Breast epithelium (tissue), 4 donors: ENCODE data around the gene ITPR2. TPM values are rescaled to one million over a fixed set of nuclear protein-coding genes. Genes with fewer than 3 reads are reported as not detected.
"Not testable (repeated sequence)": the region's sequence is repeated elsewhere in the genome, so short reads cannot be mapped to it uniquely, and the experiment has no call there.

Experiments used
- DNase-seq, 2 donors: peaks; one replicate each; pipeline ENCODE4 v3.0.0-alpha.2; 2019; ENCODE audit warnings: low spot score in 2 of 2
- H3K27ac ChIP-seq, 2 donors: fragments of 200-600 bp; sonication (generic) in 1 of 2; one replicate each; pipeline ENCODE4 v1.5.1; 2016 to 2019; ENCODE audit warnings: mild to moderate bottlenecking in 1 of 2
- H3K27me3 ChIP-seq, 2 donors: fragments of 200-600 bp; sonication (generic) in 1 of 2; one replicate each; pipeline versions ENCODE4 v1.5.1 to v1.6.0; 2017 to 2019; ENCODE audit warnings: control low read depth in 1 of 2, mild to moderate bottlenecking in 1 of 2
- H3K36me3 ChIP-seq: fragments of 200-600 bp; one replicate; pipeline ENCODE4 v1.5.1; 2019
- H3K4me1 ChIP-seq, 2 donors: fragments of 200-600 bp; sonication (generic); one replicate each; pipeline ENCODE4 v1.5.1; 2016 to 2019; ENCODE audit warnings: control low read depth in 1 of 2
- H3K4me3 ChIP-seq, 3 donors: fragments of 200-600 bp; sonication (generic); 1 replicate in 2 of 3; 2 replicates in 1 of 3; pipeline ENCODE4 v1.5.1; 2016 to 2019; ENCODE audit warnings: mild to moderate bottlenecking in 3 of 3, moderate library complexity in 2 of 3
- H3K9me3 ChIP-seq, 2 donors: fragments of 200-600 bp; sonication (generic) in 1 of 2; one replicate each; pipeline ENCODE4 v1.5.1; 2016 to 2019; ENCODE audit warnings: control low read depth in 1 of 2
- POLR2A ChIP-seq: fragments of 450-650 bp; IDR thresholded peaks from one replicate; pipeline ENCODE4 v1.6.1; 2016; ENCODE audit warnings: antibody characterized with exemption, mild to moderate bottlenecking, moderate library complexity
- POLR2AphosphoS5 ChIP-seq, 3 donors: sonication (generic); formaldehyde crosslinking; IDR thresholded peaks; one replicate each; pipeline ENCODE4 v1.6.1; 2017; ENCODE audit warnings: antibody characterized with exemption in 3 of 3
- intact Hi-C: fragments of 100-400 bp; cut with DNase I; formaldehyde crosslinking; loops from one replicate; pipeline ENCODE4 v1.15.1; 2023; ENCODE audit warnings: low total_unique reads
- total RNA-seq, 3 donors: library from RNA; depleted of rRNA; stranded (reverse); fragments of >200 nt; gene quantifications; one replicate each; pipeline ENCODE4 v1.1.0, GENCODE V29; 2016
- TF ChIP-seq, protein P1 (sequence below), 3 donors: fragments of 450-650 bp; IDR thresholded peaks; one replicate each; pipeline ENCODE4 v1.5.1; 2016 to 2017; ENCODE audit warnings: antibody characterized with exemption in 3 of 3, mild to moderate bottlenecking in 3 of 3, moderate library complexity in 3 of 3

The ITPR2 gene
- total RNA-seq, 3 donors from 2014 or later: 47.2 to 95.0 (median 66.5) TPM

DNA sequence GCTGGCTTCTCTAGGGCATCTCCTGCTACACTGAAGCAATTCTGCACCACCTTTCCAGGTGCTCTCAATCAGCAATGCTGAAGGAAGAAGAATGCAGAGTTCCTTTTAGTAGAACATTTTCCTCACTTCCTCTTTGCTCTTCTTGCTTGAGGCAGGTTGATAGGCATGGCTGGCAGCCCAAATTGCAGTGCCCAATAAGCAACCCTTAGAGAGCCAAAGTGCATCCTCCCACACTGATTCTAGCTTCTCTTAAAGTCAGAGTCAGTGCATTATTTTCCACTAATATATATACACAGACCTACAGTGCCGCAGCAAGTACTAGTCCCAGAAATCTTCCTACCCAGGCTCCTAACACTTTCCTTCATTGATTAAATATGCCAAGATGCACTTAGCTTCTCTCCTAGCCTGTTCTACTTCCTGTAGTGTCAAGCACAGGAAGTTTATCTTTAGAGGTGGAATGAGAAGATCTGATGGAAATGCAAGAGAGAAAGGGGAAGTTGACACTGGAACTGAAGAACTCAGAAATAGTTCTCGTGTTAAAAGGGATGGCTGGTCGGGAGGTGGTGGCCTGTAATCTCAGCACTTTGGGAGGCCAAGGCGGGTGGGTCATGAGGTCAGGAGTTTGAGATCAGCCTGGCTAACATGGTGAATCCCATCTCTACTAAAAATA is 504.9 kb downstream of the ITPR2 start:
- H3K36me3 ChIP-seq: no peaks in the 10 kb centered on the region
- no peaks in the 10 kb centered on the region for H3K27me3 ChIP-seq
- no peak overlapping the region for H3K4me3 ChIP-seq
- DNase-seq: no peak
- no peak overlapping the region for H3K27ac ChIP-seq
- intact Hi-C loops: no loop called here
- TF ChIP-seq, protein P1, sequence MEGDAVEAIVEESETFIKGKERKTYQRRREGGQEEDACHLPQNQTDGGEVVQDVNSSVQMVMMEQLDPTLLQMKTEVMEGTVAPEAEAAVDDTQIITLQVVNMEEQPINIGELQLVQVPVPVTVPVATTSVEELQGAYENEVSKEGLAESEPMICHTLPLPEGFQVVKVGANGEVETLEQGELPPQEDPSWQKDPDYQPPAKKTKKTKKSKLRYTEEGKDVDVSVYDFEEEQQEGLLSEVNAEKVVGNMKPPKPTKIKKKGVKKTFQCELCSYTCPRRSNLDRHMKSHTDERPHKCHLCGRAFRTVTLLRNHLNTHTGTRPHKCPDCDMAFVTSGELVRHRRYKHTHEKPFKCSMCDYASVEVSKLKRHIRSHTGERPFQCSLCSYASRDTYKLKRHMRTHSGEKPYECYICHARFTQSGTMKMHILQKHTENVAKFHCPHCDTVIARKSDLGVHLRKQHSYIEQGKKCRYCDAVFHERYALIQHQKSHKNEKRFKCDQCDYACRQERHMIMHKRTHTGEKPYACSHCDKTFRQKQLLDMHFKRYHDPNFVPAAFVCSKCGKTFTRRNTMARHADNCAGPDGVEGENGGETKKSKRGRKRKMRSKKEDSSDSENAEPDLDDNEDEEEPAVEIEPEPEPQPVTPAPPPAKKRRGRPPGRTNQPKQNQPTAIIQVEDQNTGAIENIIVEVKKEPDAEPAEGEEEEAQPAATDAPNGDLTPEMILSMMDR (IDR thresholded peaks at IDR 0.05): no peak
- TF ChIP-seq POLR2A (no peak), POLR2AphosphoS5 (IDR thresholded peaks at IDR 0.05) (no peak)
- H3K9me3 ChIP-seq: no peaks in the 10 kb centered on the region
- no peaks in the 10 kb centered on the region for H3K4me1 ChIP-seq

DNA sequence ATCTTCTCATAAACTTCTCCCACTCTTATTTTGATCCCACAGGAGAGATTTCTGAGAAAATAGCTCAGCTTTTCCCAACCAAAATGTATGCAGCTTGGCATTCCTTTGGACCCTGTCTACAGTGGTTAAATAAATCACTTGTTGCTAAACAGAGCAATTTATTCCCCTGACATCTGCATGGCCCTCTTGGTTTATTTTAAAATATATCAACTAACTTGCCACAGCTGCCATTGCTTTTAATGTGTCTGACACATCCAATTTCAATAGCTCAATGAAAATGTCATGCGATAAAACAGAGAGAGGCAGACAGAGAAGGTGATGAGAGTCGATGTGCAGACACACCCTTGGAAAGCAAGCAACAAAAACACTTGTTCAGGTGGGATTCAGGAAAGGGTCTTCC is 509.3 kb downstream of the ITPR2 start:
- no peaks in the 10 kb centered on the region for H3K9me3 ChIP-seq
- TF ChIP-seq POLR2A (no peak), POLR2AphosphoS5 (IDR thresholded peaks at IDR 0.05) (no peak)
- TF ChIP-seq, protein P1 (IDR thresholded peaks at IDR 0.05): no peak
- intact Hi-C loops: no loop called here
- peaks cover 0 to 8% of the 10 kb centered on the region in 2 donors for H3K4me1 ChIP-seq
- no peak overlapping the region for H3K27ac ChIP-seq
- H3K4me3 ChIP-seq: no peak overlapping the region
- no peaks in the 10 kb centered on the region for H3K36me3 ChIP-seq
- H3K27me3 ChIP-seq: no peaks in the 10 kb centered on the region
- DNase-seq: no peak

DNA sequence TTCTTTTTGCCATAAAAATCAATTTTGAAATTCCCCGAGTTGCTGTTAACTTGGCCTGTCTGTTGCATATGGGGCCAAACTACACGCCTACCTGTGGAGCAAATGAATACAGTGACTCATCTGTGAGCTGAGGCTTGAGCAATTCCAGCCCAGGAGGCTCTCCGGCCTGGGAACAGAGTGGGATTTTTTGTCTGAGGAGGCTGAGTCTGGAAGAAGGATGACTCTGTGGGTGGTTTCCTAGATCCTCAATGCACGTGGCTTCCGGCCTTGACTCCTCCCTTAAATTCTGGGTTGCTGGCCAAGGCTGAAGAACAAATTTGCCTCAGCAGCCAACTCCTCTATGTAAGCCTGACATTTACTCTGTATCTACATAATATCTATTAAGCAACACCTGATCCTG is 513.5 kb downstream of the ITPR2 start:
- intact Hi-C loops: no loop called here
- Histone ChIP-seq H3K36me3 (no peaks in the 10 kb centered on the region), H3K27me3 (no peaks in the 10 kb centered on the region), H3K27ac (peak overlapping the region; percentile 80 to 87), H3K9me3 (no peaks in the 10 kb centered on the region), H3K4me1 (peaks cover 0 to 12% of the 10 kb centered on the region in 2 donors), H3K4me3 (no peak overlapping the region)
- peak; percentile 63 to 89 for DNase-seq
- TF ChIP-seq POLR2A (no peak), POLR2AphosphoS5 (IDR thresholded peaks at IDR 0.05) (peak; percentile 18 to 77 (median 71))

DNA sequence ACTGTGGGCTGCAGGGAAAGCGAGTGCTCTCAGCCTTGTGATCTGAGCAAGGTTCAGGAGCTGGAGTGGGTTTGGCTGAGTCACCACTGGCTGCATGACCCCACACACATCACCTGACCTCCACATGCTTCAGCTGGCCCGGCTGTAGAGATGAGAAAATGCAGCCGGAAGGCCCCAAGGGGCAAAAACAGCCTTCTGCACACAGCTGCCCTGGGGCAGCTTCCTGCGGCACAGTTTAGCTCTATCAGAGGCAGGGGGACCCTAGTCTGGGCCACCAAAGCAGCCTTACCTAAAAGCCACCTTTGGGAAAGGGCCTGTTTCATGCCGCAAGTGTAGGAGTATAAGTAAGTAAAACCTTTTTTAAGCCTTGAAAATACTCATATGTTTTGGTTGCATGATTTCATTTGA is 514.3 kb downstream of the ITPR2 start:
- intact Hi-C loops: no loop called here
- no peaks in the 10 kb centered on the region for H3K36me3 ChIP-seq
- H3K4me1 ChIP-seq: peaks cover 0 to 12% of the 10 kb centered on the region in 2 donors
- peak in 1 of 2 donors; percentile 55 for DNase-seq
- no peaks in the 10 kb centered on the region for H3K27me3 ChIP-seq
- no peaks in the 10 kb centered on the region for H3K9me3 ChIP-seq
- H3K27ac ChIP-seq: peak overlapping the region; percentile 80 to 87
- no peak overlapping the region for H3K4me3 ChIP-seq
- TF ChIP-seq POLR2A (no peak), POLR2AphosphoS5 (IDR thresholded peaks at IDR 0.05) (peak in 1 of 3 donors; percentile 65)

DNA sequence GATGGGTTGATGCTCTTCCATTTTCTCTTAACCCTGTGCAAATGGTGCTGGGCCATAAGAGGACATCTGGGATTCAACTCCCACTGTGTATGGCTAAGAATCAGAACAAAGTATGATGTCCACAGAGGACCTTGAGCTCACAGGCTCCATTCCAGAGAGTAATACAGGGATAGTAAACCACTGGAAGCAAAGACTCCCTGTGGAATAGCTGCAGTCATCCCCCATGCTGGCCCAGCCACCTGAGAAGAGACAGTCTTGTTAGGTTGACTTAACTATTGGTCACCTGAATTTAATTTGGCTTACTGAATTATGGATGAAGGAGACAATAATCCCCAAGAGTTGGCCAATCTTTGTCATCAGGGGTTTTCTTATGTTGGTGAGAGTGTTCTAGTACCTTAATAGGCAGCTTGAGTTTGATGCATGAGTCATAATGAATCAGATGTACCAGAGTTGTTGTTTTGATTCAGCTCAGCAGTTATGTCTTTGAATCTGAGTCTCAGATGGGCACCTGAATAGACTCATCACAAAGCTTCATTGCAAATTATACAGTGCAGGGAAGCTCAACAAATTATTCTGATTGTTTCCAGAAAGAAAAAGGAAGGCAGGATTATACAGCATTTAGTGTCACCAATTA is 514.9 kb downstream of the ITPR2 start:
- TF ChIP-seq POLR2A (no peak), POLR2AphosphoS5 (IDR thresholded peaks at IDR 0.05) (no peak)
- TF ChIP-seq, protein P1 (IDR thresholded peaks at IDR 0.05): no peak
- Histone ChIP-seq H3K4me1 (peaks cover 0 to 12% of the 10 kb centered on the region in 2 donors), H3K36me3 (no peaks in the 10 kb centered on the region), H3K27me3 (no peaks in the 10 kb centered on the region), H3K4me3 (no peak overlapping the region), H3K27ac (peak overlapping the region; percentile 80 to 87), H3K9me3 (no peaks in the 10 kb centered on the region)
- DNase-seq: no peak
- intact Hi-C loops: no loop called here

DNA sequence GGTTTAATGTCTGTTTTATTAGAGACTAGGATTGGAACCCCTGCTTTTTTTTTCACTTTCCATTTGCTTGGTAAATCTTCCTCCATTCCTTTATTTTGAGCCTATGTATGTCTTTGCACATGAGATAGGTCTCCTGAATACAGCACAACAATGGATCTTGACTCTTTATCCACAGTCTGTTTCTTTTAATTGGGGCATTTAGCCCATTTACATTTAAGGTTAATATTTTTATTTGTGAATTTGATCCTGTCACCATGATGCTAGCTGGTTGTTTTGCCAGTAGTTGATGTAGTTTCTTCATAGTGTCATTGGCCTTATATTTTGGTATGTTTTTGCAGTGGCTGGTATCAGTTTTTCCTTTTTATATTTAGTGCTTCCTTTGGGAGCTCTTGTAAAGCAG is 518.9 kb downstream of the ITPR2 start:
- intact Hi-C loops, H3K36me3 ChIP-seq, H3K9me3 ChIP-seq, DNase-seq, H3K27ac ChIP-seq, H3K4me1 ChIP-seq, H3K4me3 ChIP-seq, H3K27me3 ChIP-seq: not testable (repeated sequence)

DNA sequence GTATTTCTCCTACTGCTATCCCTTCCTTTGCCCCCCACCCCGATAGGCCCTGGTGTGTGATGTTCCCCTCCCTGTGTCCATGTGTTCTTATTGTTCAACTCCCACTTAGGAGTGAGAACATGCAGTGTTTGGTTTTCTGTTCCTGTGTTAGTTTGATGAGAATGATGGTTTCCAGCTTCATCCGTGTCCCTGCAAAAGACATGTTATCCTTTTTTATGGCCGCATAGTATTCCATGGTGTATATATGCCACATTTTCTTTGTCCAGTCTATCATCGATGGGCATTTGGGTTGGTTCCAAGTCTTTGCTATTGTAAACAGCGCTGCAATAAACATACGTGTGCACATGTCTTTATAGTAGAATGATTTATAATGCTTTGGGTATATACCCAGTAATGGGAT is 522.5 kb downstream of the ITPR2 start:
- H3K4me1 ChIP-seq, DNase-seq, H3K27me3 ChIP-seq, intact Hi-C loops, H3K27ac ChIP-seq, H3K36me3 ChIP-seq, H3K4me3 ChIP-seq, H3K9me3 ChIP-seq: not testable (repeated sequence)
